OCI-LY7 (cell line): ENCODE data around the gene TTC28. TPM values are rescaled to one million over a fixed set of nuclear protein-coding genes. Genes with fewer than 3 reads are reported as not detected.

Experiments used
- BruUV-seq: library from RNA; stranded (reverse); fragments of 400-500 nt; replicated peaks from 2 replicates; lab custom pipeline; 2021; lab: Mats Ljungman, UMichigan
- CTCF ChIA-PET: fragments of 300-600 bp; sonication (Branson Sonifier 250); formaldehyde crosslinking; loops from one replicate; lab custom pipeline; 2022; ENCODE audit warnings: antibody characterized with exemption; ENCODE audit not compliant: unreplicated experiment; lab: Charles Lee
- POLR2A ChIA-PET: fragments of 300-600 bp; sonication (Branson Sonifier 250); formaldehyde crosslinking; loops from one replicate; lab custom pipeline; 2022; ENCODE audit warnings: antibody characterized with exemption; lab: Charles Lee
- DNase-seq: peaks from one replicate; pipeline ENCODE4 v3.0.0-alpha.2; 2015; ENCODE audit warnings: low spot score
- H2AFZ ChIP-seq: fragments of 200-600 bp; sonication (generic), shearing (Covaris generic); 2 replicates; pipeline ENCODE4 v1.6.1; 2014; ENCODE audit warnings: mild to moderate bottlenecking, antibody characterized with exemption, low read length, moderate library complexity
- H3K27ac ChIP-seq: fragments of 200-600 bp; sonication (generic); 2 replicates; pipeline ENCODE4 v1.5.1; 2014; ENCODE audit warnings: mixed run types, low read depth, mild to moderate bottlenecking, moderate library complexity, low read length, inconsistent platforms; ENCODE audit not compliant: poor library complexity, severe bottlenecking
- H3K36me3 ChIP-seq: fragments of 200-600 bp; sonication (generic); 2 replicates; pipeline ENCODE4 v1.6.1; 2014; ENCODE audit warnings: mild to moderate bottlenecking, antibody characterized with exemption, low read length, moderate library complexity, mixed read lengths; ENCODE audit not compliant: insufficient read depth
- H3K4me1 ChIP-seq: fragments of 200-600 bp; sonication (generic); 2 replicates; pipeline ENCODE4 v1.5.1; 2014; ENCODE audit warnings: mild to moderate bottlenecking, low read length; ENCODE audit not compliant: insufficient read depth, poor library complexity, severe bottlenecking
- H3K4me2 ChIP-seq: fragments of 200-600 bp; sonication (generic); 2 replicates; pipeline ENCODE4 v1.6.1; 2014; ENCODE audit warnings: mild to moderate bottlenecking, low read length
- H3K4me3 ChIP-seq: fragments of 200-600 bp; sonication (generic); 2 replicates; pipeline ENCODE4 v1.5.1; 2014; ENCODE audit warnings: mild to moderate bottlenecking, low read depth, low read length; ENCODE audit not compliant: poor library complexity, severe bottlenecking
- H3K79me2 ChIP-seq: fragments of 200-600 bp; sonication (generic); 2 replicates; pipeline ENCODE4 v1.6.1; 2016; ENCODE audit warnings: low read depth, mild to moderate bottlenecking, low read length, moderate library complexity, mixed read lengths; ENCODE audit not compliant: insufficient read depth
- H3K9me2 ChIP-seq: fragments of 200-600 bp; sonication (generic); 2 replicates; pipeline ENCODE4 v1.6.1; 2016; ENCODE audit warnings: mild to moderate bottlenecking, low read length, mixed read lengths; ENCODE audit not compliant: insufficient read depth
- H3K9me3 ChIP-seq: fragments of 200-600 bp; sonication (generic); 2 replicates; pipeline ENCODE4 v1.6.1; 2014; ENCODE audit warnings: mild to moderate bottlenecking, mixed run types, low read length, mixed read lengths
- H4K20me1 ChIP-seq: fragments of 200-600 bp; sonication (generic); 2 replicates; pipeline ENCODE4 v1.6.1; 2014; ENCODE audit warnings: mild to moderate bottlenecking, antibody characterized with exemption, low read length, moderate library complexity, mixed read lengths; ENCODE audit not compliant: insufficient read depth
- EZH2phosphoT487 ChIP-seq: fragments of 200-600 bp; sonication (generic); IDR thresholded peaks from 2 replicates; pipeline ENCODE4 v1.6.1; 2018; ENCODE audit warnings: low read depth, borderline replicate concordance, mild to moderate bottlenecking, mixed run types, antibody characterized with exemption, low read length, moderate library complexity, mixed read lengths
- intact Hi-C: fragments of 100-400 bp; cut with micrococcal nuclease; formaldehyde crosslinking; loops from one replicate; pipeline ENCODE4 v1.10.0; 2022; ENCODE audit not compliant: unreplicated experiment
- total RNA-seq, 2 experiments: library from RNA; depleted of rRNA in 1 of 2; stranded (reverse); fragments of >200 nt in 1 of 2; shearing (Covaris generic) in 1 of 2; gene quantifications; 2 replicates each; pipeline ENCODE4 v1.2.3, GENCODE V29; 2014 to 2022
- TF ChIP-seq, protein P1 (sequence below): fragments of 200-600 bp; sonication (generic); conservative IDR thresholded peaks from 2 replicates; pipeline ENCODE4 v1.5.1; 2014; ENCODE audit warnings: mild to moderate bottlenecking, antibody characterized with exemption, low read length, moderate library complexity, mixed read lengths

The TTC28 gene
- total RNA-seq, 2 experiments from 2014 or later: under 0.01 to 0.55 TPM

DNA sequence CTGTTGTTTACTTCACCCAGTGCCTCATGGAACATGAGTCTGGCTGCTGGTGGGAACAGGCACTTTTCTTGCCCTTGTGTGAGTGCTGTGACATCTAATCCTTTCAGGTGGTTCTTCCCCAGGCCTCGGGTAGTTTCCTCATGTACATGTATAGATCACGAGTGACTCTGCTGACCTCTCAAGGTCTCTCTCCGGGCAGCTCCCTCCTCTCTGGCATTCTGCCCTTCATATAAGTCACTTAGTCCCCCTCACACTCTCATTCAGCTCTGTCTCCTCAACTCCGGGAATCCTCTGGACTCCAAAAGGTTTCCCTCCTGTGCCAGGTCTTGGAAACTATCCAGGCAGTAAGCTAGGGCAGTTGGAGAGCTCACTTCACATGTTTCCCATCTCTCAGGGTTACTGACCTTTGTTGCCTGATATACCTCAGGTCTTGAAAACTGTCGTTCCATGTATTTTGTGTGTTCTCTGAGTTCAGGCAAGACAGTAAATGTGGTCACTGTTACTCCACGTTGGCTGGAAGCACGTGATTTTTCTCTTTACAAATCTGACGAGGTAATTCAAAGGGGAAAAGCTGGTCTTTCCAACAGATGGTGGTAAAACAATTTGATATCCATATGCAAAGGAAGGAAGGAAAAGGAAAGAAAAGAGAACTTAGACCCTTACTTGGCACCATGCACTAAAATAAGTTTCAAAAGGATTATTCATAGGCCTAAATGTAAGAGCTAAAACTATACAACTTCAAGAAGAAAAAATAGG is 720.1 kb downstream of the TTC28 start:
- BruUV-seq: no TSS peak
- H3K9me2 ChIP-seq: no peaks in the 10 kb centered on the region
- no peak overlapping the region for H3K27ac ChIP-seq
- no peaks in the 10 kb centered on the region for H3K4me1 ChIP-seq
- peaks cover 5% of the 10 kb centered on the region for H3K9me3 ChIP-seq
- intact Hi-C loops: no loop called here
- no peak for DNase-seq
- H3K79me2 ChIP-seq: no peaks in the 10 kb centered on the region
- H3K36me3 ChIP-seq: no peaks in the 10 kb centered on the region
- ChIA-PET CTCF (no interaction called here), POLR2A (interaction anchor here (0.9 kb wide), 1 partner anchor 15 kb away, joined by 4 read pairs; no protein-coding TSS in a partner anchor)
- H3K4me2 ChIP-seq: no peak overlapping the region
- H3K4me3 ChIP-seq: no peak overlapping the region
- H4K20me1 ChIP-seq: no peaks in the 10 kb centered on the region; the same call in 1 of the 2 replicates
- no peak overlapping the region for H2AFZ ChIP-seq
- TF ChIP-seq, protein P1, sequence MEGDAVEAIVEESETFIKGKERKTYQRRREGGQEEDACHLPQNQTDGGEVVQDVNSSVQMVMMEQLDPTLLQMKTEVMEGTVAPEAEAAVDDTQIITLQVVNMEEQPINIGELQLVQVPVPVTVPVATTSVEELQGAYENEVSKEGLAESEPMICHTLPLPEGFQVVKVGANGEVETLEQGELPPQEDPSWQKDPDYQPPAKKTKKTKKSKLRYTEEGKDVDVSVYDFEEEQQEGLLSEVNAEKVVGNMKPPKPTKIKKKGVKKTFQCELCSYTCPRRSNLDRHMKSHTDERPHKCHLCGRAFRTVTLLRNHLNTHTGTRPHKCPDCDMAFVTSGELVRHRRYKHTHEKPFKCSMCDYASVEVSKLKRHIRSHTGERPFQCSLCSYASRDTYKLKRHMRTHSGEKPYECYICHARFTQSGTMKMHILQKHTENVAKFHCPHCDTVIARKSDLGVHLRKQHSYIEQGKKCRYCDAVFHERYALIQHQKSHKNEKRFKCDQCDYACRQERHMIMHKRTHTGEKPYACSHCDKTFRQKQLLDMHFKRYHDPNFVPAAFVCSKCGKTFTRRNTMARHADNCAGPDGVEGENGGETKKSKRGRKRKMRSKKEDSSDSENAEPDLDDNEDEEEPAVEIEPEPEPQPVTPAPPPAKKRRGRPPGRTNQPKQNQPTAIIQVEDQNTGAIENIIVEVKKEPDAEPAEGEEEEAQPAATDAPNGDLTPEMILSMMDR: no peak
- TF ChIP-seq EZH2phosphoT487: no peak

DNA sequence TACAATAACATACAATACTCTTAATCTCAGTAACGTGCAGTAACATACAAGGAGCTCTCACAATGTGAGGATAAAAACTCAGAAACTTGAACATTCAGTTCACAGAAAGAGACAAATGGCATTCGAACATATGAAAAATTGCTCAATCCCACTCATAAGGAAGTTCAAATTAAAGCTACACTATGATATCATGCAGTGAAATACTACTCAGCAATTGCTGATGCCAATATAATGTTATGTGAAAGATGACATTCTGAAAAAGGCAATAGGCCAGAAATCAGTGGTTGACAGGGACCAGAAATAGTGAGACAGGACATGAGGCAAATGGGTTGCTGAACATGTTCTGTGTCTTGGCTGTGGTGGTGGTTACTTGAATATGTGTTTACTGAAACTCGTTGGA is 726.9 kb downstream of the TTC28 start:
- no peaks in the 10 kb centered on the region; the same call in 1 of the 2 replicates for H4K20me1 ChIP-seq
- H3K36me3 ChIP-seq: no peaks in the 10 kb centered on the region
- no peaks in the 10 kb centered on the region for H3K9me2 ChIP-seq
- H3K4me2 ChIP-seq: no peak overlapping the region
- no peak overlapping the region for H3K4me3 ChIP-seq
- H2AFZ ChIP-seq: no peak overlapping the region
- DNase-seq: no peak
- no TSS peak for BruUV-seq
- TF ChIP-seq, protein P1: no peak
- no peak for TF ChIP-seq EZH2phosphoT487
- intact Hi-C loops: loop anchor here (5.0 kb wide), 1 partner anchor 750 kb away; no protein-coding TSS in a partner anchor
- ChIA-PET CTCF (no interaction called here), POLR2A (no interaction called here)
- no peak overlapping the region for H3K27ac ChIP-seq
- H3K79me2 ChIP-seq: no peaks in the 10 kb centered on the region
- peaks cover 5% of the 10 kb centered on the region for H3K9me3 ChIP-seq
- H3K4me1 ChIP-seq: no peaks in the 10 kb centered on the region

DNA sequence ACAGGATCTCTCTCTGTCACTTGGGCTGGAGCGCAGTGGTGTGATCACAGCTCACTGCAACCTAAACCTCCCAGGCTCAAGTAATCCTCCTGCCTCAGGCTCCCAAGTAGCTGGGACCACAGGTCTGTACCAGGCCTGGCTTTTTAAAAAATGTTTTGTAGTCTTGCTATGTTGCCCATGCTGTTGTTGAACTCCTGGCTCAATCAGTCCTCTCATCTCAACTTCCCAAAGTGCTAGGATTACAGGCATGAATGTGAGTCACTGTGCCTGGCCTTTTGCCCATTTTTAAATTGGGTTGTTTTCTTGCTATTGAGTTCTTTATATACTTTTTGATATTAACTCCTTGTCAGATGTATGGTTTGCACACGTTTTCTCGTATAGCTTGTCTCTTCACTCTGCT is 727.5 kb downstream of the TTC28 start:
- Histone ChIP-seq H3K4me1 (no peaks in the 10 kb centered on the region), H3K36me3 (no peaks in the 10 kb centered on the region), H3K79me2 (no peaks in the 10 kb centered on the region), H3K4me3 (no peak overlapping the region), H3K27ac (no peak overlapping the region), H3K4me2 (no peak overlapping the region), H3K9me2 (no peaks in the 10 kb centered on the region), H3K9me3 (peaks cover under 1% of the 10 kb centered on the region), H4K20me1 (no peaks in the 10 kb centered on the region; the same call in 1 of the 2 replicates), H2AFZ (no peak overlapping the region)
- POLR2A ChIA-PET: no interaction called here
- no peak for TF ChIP-seq EZH2phosphoT487
- TF ChIP-seq, protein P1: no peak
- no peak for DNase-seq
- BruUV-seq: no TSS peak
- CTCF ChIA-PET: no interaction called here
- intact Hi-C loops: loop anchor here (5.0 kb wide), 1 partner anchor 750 kb away; no protein-coding TSS in a partner anchor
